ENCODE results near the gene PATL1. TPM values are rescaled to one million over a fixed set of nuclear protein-coding genes. Genes with fewer than 3 reads are reported as not detected.

PATL1 gene
- total RNA-seq, 1 experiment from 2014 or later = 57.8 TPM

GRCh38 chr11:59600636-59601035 lies 68.2 kb downstream of the PATL1 start:
- intact Hi-C loops (cut with micrococcal nuclease; ENCODE audit: unreplicated experiment) = no loop called here
- Mint-ChIP-seq H3K36me3 (ENCODE audit: insufficient read depth, unreplicated experiment) (peaks cover 93% of the 10 kb centered on the region), H3K4me3 (ENCODE audit: unreplicated experiment) (no peak overlapping the region), H3K4me1 (ENCODE audit: low read depth, unreplicated experiment) (no peaks in the 10 kb centered on the region), H3K9me3 (ENCODE audit: unreplicated experiment) (no peaks in the 10 kb centered on the region), H3K27ac (ENCODE audit: unreplicated experiment) (no peak overlapping the region), H3K27me3 (ENCODE audit: insufficient read depth, unreplicated experiment) (no peaks in the 10 kb centered on the region)
- no TSS peak for BruUV-seq (replicated peaks)
- TF ChIP-seq, protein P1, sequence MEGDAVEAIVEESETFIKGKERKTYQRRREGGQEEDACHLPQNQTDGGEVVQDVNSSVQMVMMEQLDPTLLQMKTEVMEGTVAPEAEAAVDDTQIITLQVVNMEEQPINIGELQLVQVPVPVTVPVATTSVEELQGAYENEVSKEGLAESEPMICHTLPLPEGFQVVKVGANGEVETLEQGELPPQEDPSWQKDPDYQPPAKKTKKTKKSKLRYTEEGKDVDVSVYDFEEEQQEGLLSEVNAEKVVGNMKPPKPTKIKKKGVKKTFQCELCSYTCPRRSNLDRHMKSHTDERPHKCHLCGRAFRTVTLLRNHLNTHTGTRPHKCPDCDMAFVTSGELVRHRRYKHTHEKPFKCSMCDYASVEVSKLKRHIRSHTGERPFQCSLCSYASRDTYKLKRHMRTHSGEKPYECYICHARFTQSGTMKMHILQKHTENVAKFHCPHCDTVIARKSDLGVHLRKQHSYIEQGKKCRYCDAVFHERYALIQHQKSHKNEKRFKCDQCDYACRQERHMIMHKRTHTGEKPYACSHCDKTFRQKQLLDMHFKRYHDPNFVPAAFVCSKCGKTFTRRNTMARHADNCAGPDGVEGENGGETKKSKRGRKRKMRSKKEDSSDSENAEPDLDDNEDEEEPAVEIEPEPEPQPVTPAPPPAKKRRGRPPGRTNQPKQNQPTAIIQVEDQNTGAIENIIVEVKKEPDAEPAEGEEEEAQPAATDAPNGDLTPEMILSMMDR (IDR thresholded peaks at IDR 0.05; ENCODE audit: insufficient read depth in 1 of 2, low read depth in 1 of 2, low read length in 1 of 2, severe bottlenecking in 1 of 2, unreplicated experiment in 1 of 2) = no peak
- no peak for DNase-seq
- no peaks in the 10 kb centered on the region for H3K27me3 ChIP-seq (replicated peaks; ENCODE audit: control insufficient read depth, insufficient read depth, low read length)
- no peaks in the 10 kb centered on the region for H3K9me3 ChIP-seq
- POLR2A ChIA-PET = no interaction called here
- CTCF ChIA-PET = no interaction called here
- peaks cover 4% of the 10 kb centered on the region for H3K36me3 ChIP-seq (ENCODE audit: control insufficient read depth, insufficient read depth, low read length)
- H3K4me3 ChIP-seq (ENCODE audit: low read depth, low read length) = no peak overlapping the region
- no peaks in the 10 kb centered on the region for H3K4me1 ChIP-seq

- H3K27ac Mint-ChIP-seq (ENCODE audit: unreplicated experiment) = no peak overlapping the region
- POLR2A ChIA-PET = no interaction called here
These were observed 68.6 kb downstream of the PATL1 start for GRCh38 chr11:59600234-59600633.

GRCh38 chr11:59598961-59599360 lies 69.9 kb downstream of the PATL1 start:
- Histone ChIP-seq H3K4me3 (ENCODE audit: low read depth, low read length) (no peak overlapping the region), H3K27me3 (replicated peaks; ENCODE audit: control insufficient read depth, insufficient read depth, low read length) (no peaks in the 10 kb centered on the region), H3K36me3 (ENCODE audit: control insufficient read depth, insufficient read depth, low read length) (peaks cover 5% of the 10 kb centered on the region), H3K9me3 (no peaks in the 10 kb centered on the region), H3K4me1 (no peaks in the 10 kb centered on the region)
- no peak overlapping the region for H3K4me3 Mint-ChIP-seq (ENCODE audit: unreplicated experiment)
- H3K27me3 Mint-ChIP-seq (ENCODE audit: insufficient read depth, unreplicated experiment) = no peaks in the 10 kb centered on the region
- no TSS peak for BruUV-seq (replicated peaks)
- POLR2A ChIA-PET = interaction anchor here (0.5 kb wide), 1 partner anchor 49 kb away, joined by 4 read pairs; no protein-coding TSS in a partner anchor
- no peaks in the 10 kb centered on the region for H3K4me1 Mint-ChIP-seq (ENCODE audit: low read depth, unreplicated experiment)
- intact Hi-C loops (cut with micrococcal nuclease; ENCODE audit: unreplicated experiment) = no loop called here
- CTCF ChIA-PET = no interaction called here
- no peaks in the 10 kb centered on the region for H3K9me3 Mint-ChIP-seq (ENCODE audit: unreplicated experiment)
- DNase-seq = no peak
- TF ChIP-seq, protein P1 (IDR thresholded peaks at IDR 0.05; ENCODE audit: insufficient read depth in 1 of 2, low read depth in 1 of 2, low read length in 1 of 2, severe bottlenecking in 1 of 2, unreplicated experiment in 1 of 2) = no peak
- H3K27ac Mint-ChIP-seq (ENCODE audit: unreplicated experiment) = no peak overlapping the region
- peaks cover 93% of the 10 kb centered on the region for H3K36me3 Mint-ChIP-seq (ENCODE audit: insufficient read depth, unreplicated experiment)

More at GRCh38 chr11:59600234-59600633, 68.6 kb downstream of the PATL1 start:
- CTCF ChIA-PET = interaction anchor here (0.6 kb wide), 1 partner anchor 9 kb away, joined by 4 read pairs; no protein-coding TSS in a partner anchor
- no peaks in the 10 kb centered on the region for H3K4me1 ChIP-seq
- Mint-ChIP-seq H3K27me3 (ENCODE audit: insufficient read depth, unreplicated experiment) (no peaks in the 10 kb centered on the region), H3K4me1 (ENCODE audit: low read depth, unreplicated experiment) (no peaks in the 10 kb centered on the region), H3K4me3 (ENCODE audit: unreplicated experiment) (no peak overlapping the region), H3K9me3 (ENCODE audit: unreplicated experiment) (no peaks in the 10 kb centered on the region), H3K36me3 (ENCODE audit: insufficient read depth, unreplicated experiment) (peaks cover 92% of the 10 kb centered on the region)
- peaks cover 4% of the 10 kb centered on the region for H3K36me3 ChIP-seq (ENCODE audit: control insufficient read depth, insufficient read depth, low read length)
- no peaks in the 10 kb centered on the region for H3K27me3 ChIP-seq (replicated peaks; ENCODE audit: control insufficient read depth, insufficient read depth, low read length)
- no peaks in the 10 kb centered on the region for H3K9me3 ChIP-seq
- TF ChIP-seq, protein P1 (IDR thresholded peaks at IDR 0.05; ENCODE audit: insufficient read depth in 1 of 2, low read depth in 1 of 2, low read length in 1 of 2, severe bottlenecking in 1 of 2, unreplicated experiment in 1 of 2) = no peak
- intact Hi-C loops (cut with micrococcal nuclease; ENCODE audit: unreplicated experiment) = no loop called here
- BruUV-seq (replicated peaks) = no TSS peak
- no peak for DNase-seq
- H3K4me3 ChIP-seq (ENCODE audit: low read depth, low read length) = no peak overlapping the region

Small RNA genes within 50 kb of the gene (microRNA-seq; reads per million reads assigned to microRNA genes)
- gene MIR3162 = not detected

Other genes starting within 250 kb of the PATL1 start
- gene OR5A2, start 242.6 kb downstream of the PATL1 start, total RNA-seq (2022) = not detected in 2 replicates
- gene OR5A1, start 232.6 kb downstream of the PATL1 start, total RNA-seq (2022) = not detected in 2 replicates
- gene OR4D6, start 212.1 kb downstream of the PATL1 start, total RNA-seq (2022) = not detected in 2 replicates
- not detected in 2 replicates for gene OR4D10, start 195.7 kb downstream of the PATL1 start, total RNA-seq (2022)
- gene OR4D11, start 165.5 kb downstream of the PATL1 start, total RNA-seq (2022) = not detected in 2 replicates
- gene OR4D9, start 157.5 kb downstream of the PATL1 start, total RNA-seq (2022) = not detected in 2 replicates
- 64.5 and 67.5 TPM in 2 replicates for gene OSBP, start 53.3 kb downstream of the PATL1 start, total RNA-seq (2022)
- not detected in 2 replicates for gene OR10V1, start 44.8 kb upstream of the PATL1 start, total RNA-seq (2022)
- gene STX3, start 86.3 kb upstream of the PATL1 start, total RNA-seq (2022) = 178 and 181 TPM in 2 replicates
- gene MRPL16, start 141.7 kb upstream of the PATL1 start, total RNA-seq (2022) = 61.6 and 66.0 TPM in 2 replicates
- gene CBLIF, start 176.5 kb upstream of the PATL1 start, total RNA-seq (2022) = not detected in 2 replicates
- gene TCN1, start 197.4 kb upstream of the PATL1 start, total RNA-seq (2022) = not detected in 2 replicates
- 0.39 TPM in 1 of 2 replicates, not detected in the other for gene OOSP3, start 209.7 kb upstream of the PATL1 start, total RNA-seq (2022)

Measured in Caco-2 (cell line).